GM21529 (cell line): Measurements from ENCODE around the gene C1orf21.
"Not testable (repeated sequence)": the region's sequence is repeated elsewhere in the genome, so short reads cannot be mapped to it uniquely, and the experiment has no call there.

Experiments used
- ATAC-seq: cut with Tn5 transposase; IDR thresholded peaks from one replicate; pipeline ENCODE4 v1.9.1; 2021; ENCODE audit not compliant: unreplicated experiment

The C1orf21 gene

GRCh38 chr1:184596950-184597645 lies 210.3 kb downstream of the C1orf21 start:
- ATAC-seq: no peak

GRCh38 chr1:184597650-184598357 lies 211.0 kb downstream of the C1orf21 start:
- ATAC-seq: no peak

GRCh38 chr1:184598403-184599193 lies 211.8 kb downstream of the C1orf21 start:
- ATAC-seq: no peak

DNA sequence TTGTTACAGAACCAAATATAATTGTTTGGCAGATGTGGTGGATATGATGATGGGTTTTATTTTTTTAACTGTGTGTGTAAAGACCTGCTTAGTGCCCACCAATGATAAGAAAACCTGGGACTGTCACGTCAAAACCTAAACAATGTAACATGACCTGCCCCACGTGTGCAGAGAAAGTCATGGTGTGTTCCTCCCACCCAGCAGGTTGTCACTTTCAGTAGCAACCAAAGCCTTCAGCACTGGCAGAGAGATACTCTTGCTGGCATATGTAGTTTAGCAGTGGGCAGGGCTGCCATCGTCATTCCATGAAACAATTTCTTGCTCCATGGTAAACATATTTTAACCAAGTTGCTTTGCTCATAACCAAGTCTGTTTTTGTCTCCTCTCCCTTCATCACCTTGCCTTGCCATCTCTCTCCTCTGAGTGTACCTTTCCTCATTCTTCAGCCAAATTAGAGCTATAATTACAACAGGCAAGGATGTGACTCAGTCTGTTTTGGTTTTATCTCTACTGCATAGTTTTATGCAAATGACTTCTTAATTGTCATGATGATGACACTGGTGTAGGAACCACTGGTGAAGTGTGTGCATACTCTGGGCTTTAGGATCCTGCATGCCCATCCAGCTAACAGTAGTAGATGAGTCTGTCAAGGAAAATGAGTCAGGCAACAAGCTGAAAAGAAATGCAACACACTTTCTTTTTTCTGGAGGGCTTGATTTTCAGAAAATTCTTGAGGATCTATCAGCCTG lies 217.5 kb downstream of the C1orf21 start:
- ATAC-seq: no peak

DNA sequence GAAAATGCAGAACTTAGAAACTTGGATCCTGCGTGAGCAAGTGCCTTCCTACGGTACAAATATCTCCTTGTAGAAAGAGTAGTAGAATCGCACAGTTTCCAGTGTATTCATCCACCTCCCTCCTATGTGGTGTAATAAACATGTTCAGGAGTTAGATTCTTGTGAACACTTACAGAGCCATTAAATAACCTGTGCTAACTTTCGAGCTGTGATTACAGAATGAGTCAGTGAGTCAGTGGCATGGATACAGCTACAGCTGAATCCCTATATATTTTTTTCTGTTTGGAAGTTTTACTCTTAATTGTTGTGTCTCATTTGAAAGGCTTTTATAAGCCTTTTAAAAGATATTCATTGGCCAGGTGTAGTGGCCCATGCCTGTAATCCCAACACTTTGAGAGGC lies 219.1 kb downstream of the C1orf21 start:
- ATAC-seq: no peak

DNA sequence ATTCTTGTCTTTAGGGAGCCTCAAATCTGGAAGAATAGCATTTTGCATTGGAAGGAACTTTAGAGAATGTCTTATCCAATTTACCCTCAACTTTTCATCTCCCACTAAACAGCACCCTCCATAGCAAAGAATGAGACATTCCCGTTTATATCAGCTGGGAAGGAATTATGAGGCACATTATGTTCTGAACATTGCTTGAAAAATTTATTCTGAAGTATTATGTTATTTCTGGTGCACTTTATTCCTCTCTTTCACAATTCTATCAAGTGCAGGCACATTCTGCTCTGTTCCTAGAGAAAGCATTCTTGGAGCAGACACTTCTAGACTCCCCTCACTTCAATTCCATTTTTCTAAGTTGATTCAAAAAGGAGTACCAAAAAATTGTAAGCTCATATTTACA lies 220.0 kb downstream of the C1orf21 start:
- ATAC-seq: no peak

DNA sequence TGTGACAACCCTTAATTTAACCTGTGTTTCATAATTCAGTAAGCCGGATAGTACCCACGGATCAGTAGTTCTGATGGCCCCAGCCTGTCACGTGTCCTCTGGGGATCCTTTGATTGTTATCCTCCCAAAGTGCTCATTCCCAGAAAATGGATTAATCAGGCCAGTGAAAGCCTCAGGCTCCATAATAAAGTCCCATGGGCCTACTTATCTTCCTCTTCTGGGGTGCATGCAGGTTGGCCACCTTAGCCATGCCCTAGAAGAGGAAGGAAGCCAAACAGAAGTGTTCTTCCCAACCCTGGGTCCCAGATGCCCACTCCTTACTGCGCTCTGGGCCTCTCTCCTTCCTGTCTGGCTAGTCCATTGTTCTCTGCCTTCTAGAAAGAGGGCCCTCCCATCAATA lies 221.8 kb downstream of the C1orf21 start:
- no peak for ATAC-seq

- ATAC-seq: no peak
These were observed 222.2 kb downstream of the C1orf21 start for GRCh38 chr1:184608990-184609389.

- no peak for ATAC-seq
These were observed 224.2 kb downstream of the C1orf21 start for GRCh38 chr1:184610876-184611595.

GRCh38 chr1:184612229-184612628 lies 225.4 kb downstream of the C1orf21 start:
- not testable (repeated sequence) for ATAC-seq

GRCh38 chr1:184614667-184615066 lies 227.8 kb downstream of the C1orf21 start:
- no peak for ATAC-seq

DNA sequence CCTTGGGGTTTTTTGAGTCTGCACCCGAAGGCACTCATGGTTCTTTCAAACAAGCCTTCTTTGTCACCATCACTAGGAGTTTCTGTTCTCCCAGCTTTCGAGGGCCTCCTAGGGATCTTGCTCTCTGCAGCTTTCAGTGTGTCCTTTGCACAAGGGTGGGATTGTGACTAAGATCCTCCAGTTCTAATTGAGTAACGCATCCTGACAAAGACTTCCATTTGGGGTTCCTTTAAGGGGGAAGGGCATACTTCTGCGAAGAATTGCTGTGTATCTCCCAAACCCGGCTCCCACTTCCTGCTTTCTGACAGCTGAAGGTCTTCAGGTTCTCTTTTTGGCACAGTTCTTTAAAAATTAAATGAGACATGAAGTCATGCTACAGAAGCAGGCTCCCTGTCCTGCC lies 228.5 kb downstream of the C1orf21 start:
- no peak for ATAC-seq

GRCh38 chr1:184616504-184616903 lies 229.7 kb downstream of the C1orf21 start:
- ATAC-seq: no peak

GRCh38 chr1:184617433-184618029 lies 230.7 kb downstream of the C1orf21 start:
- ATAC-seq: no peak

DNA sequence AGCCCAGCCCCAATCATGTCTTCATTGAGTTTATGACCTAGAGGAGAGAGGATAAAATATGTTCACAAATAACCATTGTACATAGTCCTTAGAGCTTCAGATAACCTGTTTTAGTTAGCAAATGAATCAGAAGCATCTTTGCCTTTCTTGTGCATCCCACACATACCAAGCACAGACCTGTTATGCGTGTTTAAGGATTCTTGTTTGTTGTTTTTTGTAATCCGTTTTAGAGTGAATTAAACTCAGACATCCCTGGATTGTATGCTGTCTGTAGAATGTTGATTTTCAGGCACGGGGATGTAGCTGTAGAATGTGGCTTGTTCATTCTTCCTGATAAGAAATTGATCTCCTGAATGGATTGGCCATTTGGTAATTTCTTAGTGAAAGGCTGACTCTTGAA lies 232.0 kb downstream of the C1orf21 start:
- no peak for ATAC-seq

DNA sequence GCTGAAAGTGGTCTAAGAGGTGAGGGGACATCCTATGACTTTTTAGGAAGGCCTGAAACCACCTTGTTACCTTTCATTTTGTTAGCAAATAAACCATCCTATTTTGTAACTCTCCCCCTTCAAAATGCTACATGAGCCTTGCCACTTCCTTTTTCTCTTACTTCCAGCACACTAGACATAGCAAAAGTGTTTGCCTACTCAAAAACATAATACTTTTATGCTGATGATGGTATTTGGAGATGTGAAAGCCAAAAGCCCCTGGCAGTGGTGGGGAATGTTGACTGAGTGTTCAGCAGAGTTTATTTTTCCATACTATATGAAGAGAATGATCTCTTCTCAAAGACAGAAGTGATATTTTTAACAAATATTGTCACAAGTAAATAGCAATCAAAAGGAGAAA lies 233.6 kb downstream of the C1orf21 start:
- no peak for ATAC-seq

DNA sequence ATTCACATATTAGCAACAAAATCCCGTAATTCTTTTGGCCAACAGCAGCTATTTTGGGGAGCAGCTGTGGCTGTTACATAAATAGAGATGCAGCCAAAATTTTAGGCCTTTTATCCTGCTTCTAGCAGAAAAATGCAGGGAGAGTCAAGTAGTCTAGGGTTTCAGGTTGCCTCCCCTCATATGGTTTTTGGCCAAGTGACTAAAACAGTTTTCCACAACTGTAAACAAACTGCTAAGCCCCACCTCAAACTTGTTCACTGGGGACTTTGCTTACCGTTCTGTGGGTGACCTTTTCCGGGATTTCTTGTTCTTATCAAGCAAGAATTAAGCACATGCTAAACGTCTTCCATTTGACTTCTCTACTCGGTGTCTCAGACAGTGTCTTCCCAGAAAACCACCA lies 234.4 kb downstream of the C1orf21 start:
- ATAC-seq: no peak

DNA sequence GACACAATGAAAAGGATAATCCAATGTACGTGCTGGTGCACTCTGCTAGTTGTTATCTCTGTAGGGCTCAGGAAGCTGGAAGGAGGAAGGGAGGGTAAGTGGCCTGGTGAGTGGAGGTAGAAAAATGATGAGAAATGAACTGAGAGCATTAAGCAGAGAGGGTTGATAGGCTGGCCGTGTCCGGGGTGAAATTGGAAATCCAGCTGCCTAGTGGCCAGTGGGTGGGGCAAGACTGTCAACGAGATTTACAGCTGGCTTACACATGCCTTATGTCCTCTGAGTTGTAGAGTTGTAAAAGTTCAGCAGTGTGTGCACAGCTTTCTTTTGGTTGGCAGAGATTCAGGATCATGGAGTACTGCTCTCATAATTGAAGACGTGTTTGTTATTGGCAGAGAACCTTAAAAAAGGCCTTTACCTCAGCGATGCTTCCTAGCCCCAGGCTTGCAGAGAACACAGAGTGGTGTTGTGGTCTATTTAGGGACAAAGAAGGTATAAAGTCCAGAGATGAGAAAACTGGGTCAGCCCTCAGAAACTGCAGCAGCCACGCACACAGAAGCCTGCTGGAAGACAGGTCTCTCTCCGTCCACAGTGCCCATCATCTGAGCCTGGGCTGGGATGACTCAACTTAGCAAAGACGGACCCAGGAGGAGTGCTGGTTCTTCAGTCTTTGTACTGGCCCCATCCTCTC lies 235.5 kb downstream of the C1orf21 start:
- ATAC-seq: no peak

GRCh38 chr1:184623404-184623803 lies 236.6 kb downstream of the C1orf21 start:
- no peak for ATAC-seq

GRCh38 chr1:184624051-184624450 lies 237.2 kb downstream of the C1orf21 start:
- ATAC-seq: no peak
